Activated T-cell treated with anti-CD3 and anti-CD28 coated beads, Interleukin-2, amount 50 U/mL, for 4 hours (primary cell): Measurements from ENCODE around the gene HMCN2. TPM values are rescaled to one million over a fixed set of nuclear protein-coding genes. Genes with fewer than 3 reads are reported as not detected.

Experiments
- ATAC-seq, 2 donors: fragments of 200-7000 bp; cut with Tn5 transposase; one replicate each; pipeline ENCODE4 v1.10.0; 2021
- DNase-seq: peaks from one replicate; pipeline ENCODE4 v3.0.0-alpha.2; 2020
- H3K27me3 Mint-ChIP-seq: one replicate; pipeline ENCODE4 v1.8.0; 2021; ENCODE audit warnings: low read depth, mixed read lengths
- H3K36me3 Mint-ChIP-seq: one replicate; pipeline ENCODE4 v1.8.0; 2022; ENCODE audit warnings: mixed read lengths; ENCODE audit not compliant: insufficient read depth
- H3K4me1 Mint-ChIP-seq: one replicate; pipeline ENCODE4 v1.8.0; 2021; ENCODE audit warnings: low read depth, mixed read lengths
- H3K4me3 Mint-ChIP-seq: one replicate; pipeline ENCODE4 v1.8.0; 2021; ENCODE audit warnings: mild to moderate bottlenecking, moderate library complexity, mixed read lengths
- H3K9me3 Mint-ChIP-seq: one replicate; pipeline ENCODE4 v1.8.0; 2021; ENCODE audit warnings: mixed read lengths
- total RNA-seq, 3 donors: library from RNA; stranded (reverse); gene quantifications; one replicate each; pipeline ENCODE4 v1.2.1, GENCODE V29; 2021

The HMCN2 gene
- total RNA-seq, 3 donors from 2014 or later: 0.03 to 0.05 TPM; not detected in 1

DNA sequence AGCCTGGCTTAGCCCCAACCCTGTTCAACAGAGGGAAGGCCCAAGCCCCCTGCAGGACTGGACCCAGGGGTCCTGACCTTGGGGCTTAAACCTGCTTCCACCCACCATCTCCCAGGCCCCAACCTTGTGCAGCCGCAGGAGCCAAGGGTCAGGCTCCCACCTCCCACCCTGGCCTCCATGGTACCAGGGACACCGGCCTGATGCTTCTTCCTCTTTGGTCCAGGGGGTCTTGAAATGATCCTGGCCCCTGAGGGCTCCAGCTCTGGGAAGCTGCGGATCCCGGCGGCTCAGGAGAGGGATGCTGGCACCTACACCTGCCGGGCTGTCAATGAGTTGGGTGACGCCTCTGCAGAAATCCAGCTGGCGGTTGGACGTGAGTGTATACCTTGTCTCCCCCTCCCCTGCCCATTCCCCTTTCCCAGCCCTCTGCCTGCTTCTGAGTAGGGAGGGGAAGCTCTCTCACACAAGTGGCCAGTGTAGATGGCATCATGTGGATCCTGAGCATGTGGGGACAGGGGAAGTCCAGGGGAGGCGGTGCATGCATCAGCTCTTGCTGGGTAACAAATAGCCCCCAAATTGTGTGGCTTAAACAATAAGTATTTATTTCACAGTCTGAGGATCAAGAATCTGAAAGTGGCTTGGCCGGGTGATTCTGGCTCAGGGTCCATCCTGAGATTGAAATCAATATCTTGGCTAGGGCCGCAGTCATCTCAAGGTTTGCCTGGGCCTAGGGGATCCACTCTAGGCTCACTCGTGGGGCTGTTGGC lies 44.3 kb downstream of the HMCN2 start:
- DNase-seq (no peak), ATAC-seq (no peak)
- Mint-ChIP-seq H3K9me3 (no peaks in the 10 kb centered on the region), H3K4me1 (no peaks in the 10 kb centered on the region), H3K4me3 (no peak overlapping the region), H3K36me3 (no peaks in the 10 kb centered on the region), H3K27me3 (peaks cover 12% of the 10 kb centered on the region)

DNA sequence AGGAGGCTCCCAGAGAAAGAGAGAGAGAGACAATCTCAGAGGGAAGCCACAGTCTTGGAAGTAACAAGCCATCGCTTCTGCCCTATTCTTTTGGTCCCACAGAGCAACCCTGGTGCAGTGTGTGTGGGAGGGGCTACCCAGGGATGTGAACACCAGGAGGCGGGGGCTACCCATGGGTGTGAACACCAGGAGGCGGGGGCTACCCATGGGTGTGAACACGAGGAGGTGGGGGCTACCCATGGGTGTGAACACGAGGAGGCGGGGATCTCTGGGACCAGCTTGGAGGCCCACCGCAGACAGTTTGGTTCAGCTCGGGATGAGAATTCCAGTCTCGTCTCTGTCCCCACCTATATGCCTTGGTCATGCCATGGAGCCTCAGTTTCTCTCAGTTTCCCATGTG lies 44.9 kb downstream of the HMCN2 start:
- no peak overlapping the region for H3K4me3 Mint-ChIP-seq
- no peak for ATAC-seq

GRCh38 chr9:130311003-130311402 lies 45.4 kb downstream of the HMCN2 start:
- Mint-ChIP-seq H3K36me3 (no peaks in the 10 kb centered on the region), H3K27me3 (peaks cover 12% of the 10 kb centered on the region), H3K9me3 (no peaks in the 10 kb centered on the region), H3K4me3 (no peak overlapping the region), H3K4me1 (peaks cover 2% of the 10 kb centered on the region)
- ATAC-seq (no peak), DNase-seq (no peak)

More for the DNA sequence above, 44.9 kb downstream of the HMCN2 start:
- Mint-ChIP-seq H3K36me3 (no peaks in the 10 kb centered on the region), H3K9me3 (no peaks in the 10 kb centered on the region), H3K4me1 (no peaks in the 10 kb centered on the region), H3K27me3 (peaks cover 9% of the 10 kb centered on the region)
- no peak for DNase-seq

DNA sequence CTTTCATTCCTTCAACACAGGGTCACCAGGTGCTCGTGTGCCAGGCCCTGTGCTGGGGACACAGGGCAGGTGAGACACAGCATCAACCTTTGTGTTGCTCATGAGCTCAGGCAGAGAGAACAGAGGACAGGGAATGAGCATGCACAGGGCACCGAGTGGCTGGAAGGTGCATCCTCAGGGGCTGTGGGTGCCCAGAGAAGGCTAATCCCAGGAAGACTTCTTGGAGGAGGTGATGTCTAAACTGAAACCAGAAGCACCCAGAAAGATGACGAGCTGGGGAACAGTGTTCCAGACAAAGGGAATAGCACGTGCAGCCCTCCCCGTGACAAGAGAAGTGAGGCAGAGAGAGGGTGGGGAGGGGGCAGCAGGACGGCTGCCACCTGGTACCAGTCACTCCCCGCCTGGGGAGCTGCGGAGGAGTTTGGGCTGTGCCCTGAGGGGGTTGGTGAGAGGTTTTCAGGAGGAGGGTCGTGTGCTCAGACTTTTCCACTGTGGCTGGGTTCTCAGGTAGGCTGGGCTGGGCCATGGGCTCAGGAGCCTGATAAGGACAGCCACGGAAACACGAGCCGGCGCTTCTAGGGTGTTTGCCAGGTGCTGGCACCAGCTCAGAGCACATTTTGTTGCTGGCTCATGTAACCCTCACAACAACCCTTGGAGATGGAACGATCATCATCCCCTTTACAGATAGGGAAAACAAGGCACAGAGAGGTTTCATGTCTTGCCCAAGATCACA lies 46.0 kb downstream of the HMCN2 start:
- H3K9me3 Mint-ChIP-seq: no peaks in the 10 kb centered on the region
- H3K4me3 Mint-ChIP-seq: no peak overlapping the region
- peaks cover 14% of the 10 kb centered on the region for H3K27me3 Mint-ChIP-seq
- ATAC-seq: no peak
- H3K4me1 Mint-ChIP-seq: peaks cover 2% of the 10 kb centered on the region
- H3K36me3 Mint-ChIP-seq: no peaks in the 10 kb centered on the region
- DNase-seq: no peak

DNA sequence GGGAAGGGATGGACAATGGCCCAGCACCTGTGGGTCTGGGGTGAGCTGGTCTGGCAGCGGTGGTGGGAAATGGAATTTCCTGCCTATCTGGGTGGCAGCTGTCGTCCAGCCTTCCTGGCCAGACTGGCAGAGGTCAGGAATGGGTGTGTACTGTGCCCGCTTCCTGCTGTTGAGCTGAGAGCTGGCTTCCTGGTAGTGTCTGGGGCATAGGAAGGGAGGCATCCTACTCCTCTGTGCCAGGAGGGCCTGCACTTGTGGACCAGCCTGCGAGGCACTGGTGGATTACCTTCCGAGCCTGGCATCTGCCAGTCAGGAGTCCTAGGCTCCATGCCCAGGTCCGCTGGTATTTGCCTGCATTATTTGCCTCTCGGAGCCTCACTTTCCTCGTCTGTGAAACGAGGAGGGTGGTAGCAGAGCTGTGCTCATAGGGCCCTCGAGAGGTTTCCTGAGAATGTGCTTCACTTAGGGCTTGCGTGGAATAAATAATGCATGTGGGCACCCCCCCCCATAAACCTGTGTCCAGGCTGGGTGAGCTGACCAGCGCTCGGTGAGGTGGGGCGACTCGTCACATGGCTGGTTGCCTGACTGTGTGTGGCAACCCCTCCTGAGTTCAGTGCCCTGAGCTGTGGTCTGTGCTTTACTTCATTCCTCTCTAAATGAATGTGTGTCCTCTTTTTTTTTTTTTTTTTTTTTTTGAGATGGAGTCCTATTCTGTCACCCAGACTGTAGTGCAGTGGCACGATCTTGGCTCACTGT lies 47.7 kb downstream of the HMCN2 start:
- H3K4me3 Mint-ChIP-seq: no peak overlapping the region
- H3K27me3 Mint-ChIP-seq: peaks cover 16% of the 10 kb centered on the region
- peaks cover 2% of the 10 kb centered on the region for H3K4me1 Mint-ChIP-seq
- no peaks in the 10 kb centered on the region for H3K36me3 Mint-ChIP-seq
- H3K9me3 Mint-ChIP-seq: no peaks in the 10 kb centered on the region
- ATAC-seq (no peak), DNase-seq (no peak)

- DNase-seq (no peak), ATAC-seq (no peak)
- Mint-ChIP-seq H3K9me3 (no peaks in the 10 kb centered on the region), H3K27me3 (peaks cover 25% of the 10 kb centered on the region), H3K4me3 (no peak overlapping the region), H3K4me1 (peaks cover 2% of the 10 kb centered on the region), H3K36me3 (no peaks in the 10 kb centered on the region)
Observed at GRCh38 chr9:130315446-130316226, 50.1 kb downstream of the HMCN2 start.

DNA sequence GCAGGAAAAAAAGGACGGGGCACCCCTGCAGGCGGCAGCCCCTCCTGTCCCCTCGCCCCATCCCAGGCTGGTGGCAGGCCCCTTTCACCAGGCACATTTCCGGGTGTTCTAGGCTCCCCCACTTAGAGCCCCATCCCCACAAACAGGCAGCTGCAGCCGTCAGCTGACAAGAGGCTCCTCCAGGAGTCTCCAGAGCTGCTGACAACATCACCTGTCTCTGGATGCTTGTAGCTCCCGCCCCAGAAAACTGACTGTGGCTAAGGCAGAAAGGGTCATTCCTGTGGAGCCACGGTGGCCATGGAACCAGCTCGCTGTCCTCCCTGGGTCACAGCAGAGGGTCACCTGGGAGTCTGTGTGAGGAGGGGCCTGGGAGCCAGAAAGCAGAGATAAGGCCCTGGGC lies 50.9 kb downstream of the HMCN2 start:
- no peaks in the 10 kb centered on the region for H3K9me3 Mint-ChIP-seq
- no peak for ATAC-seq
- H3K4me1 Mint-ChIP-seq: peaks cover 2% of the 10 kb centered on the region
- H3K36me3 Mint-ChIP-seq: no peaks in the 10 kb centered on the region
- H3K27me3 Mint-ChIP-seq: peaks cover 33% of the 10 kb centered on the region
- no peak for DNase-seq
- no peak overlapping the region for H3K4me3 Mint-ChIP-seq

DNA sequence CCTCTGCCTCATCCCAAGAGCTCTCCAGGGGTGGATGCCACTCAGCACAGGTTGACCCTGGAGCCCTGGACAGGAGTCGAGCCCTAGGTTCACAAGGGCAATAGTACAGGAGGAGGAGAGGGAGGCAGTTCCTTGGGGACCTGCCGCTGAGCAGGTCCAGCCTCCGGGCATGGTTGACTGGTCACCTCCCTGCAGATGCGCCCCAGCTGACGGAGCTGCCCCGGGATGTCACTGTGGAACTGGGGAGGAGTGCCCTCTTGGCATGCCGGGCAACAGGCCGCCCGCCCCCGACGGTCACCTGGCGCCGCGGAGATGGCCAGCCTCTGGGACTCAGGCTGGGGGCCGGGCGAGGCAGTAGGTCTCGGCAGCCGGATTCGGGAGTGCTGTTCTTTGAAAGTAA lies 53.7 kb downstream of the HMCN2 start:
- Mint-ChIP-seq H3K36me3 (no peaks in the 10 kb centered on the region), H3K27me3 (peaks cover 54% of the 10 kb centered on the region), H3K9me3 (no peaks in the 10 kb centered on the region), H3K4me1 (peaks cover 2% of the 10 kb centered on the region), H3K4me3 (no peak overlapping the region)
- no peak for ATAC-seq
- no peak for DNase-seq

DNA sequence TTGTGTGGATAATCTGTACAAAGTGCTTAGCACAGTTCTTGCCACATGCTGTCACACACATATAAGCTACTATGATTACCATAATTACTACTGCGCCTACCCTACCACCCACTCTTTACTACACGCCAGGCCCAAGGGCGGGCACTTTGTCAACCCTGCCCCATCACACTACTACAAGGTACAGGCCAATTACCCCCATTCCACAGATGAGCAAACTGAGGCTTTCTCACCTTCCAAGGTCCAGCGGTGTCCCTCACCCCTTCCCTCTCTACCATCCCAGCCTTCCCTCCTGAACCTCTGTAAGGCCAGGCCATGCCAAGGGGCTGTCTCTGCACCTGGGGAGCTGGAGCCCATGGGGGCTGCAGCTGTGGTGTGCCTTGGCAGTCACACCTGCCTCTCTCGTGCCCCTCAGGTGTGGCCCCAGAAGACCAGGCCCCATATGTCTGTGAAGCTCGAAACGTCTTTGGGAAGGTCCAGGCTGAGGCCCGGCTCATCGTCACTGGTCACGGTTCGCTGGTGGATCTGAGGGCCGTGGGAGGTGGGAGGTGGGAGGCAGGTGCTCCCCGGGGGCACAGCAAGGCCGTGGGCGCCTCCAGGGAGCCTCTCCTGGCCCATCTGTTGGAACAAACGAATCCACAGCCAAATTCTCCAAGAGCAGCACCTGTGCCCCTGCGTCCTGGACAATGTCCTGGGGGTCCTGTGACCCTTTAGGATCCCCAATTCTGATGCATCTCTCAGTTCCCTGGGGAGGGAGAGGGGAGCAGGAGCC lies 54.6 kb downstream of the HMCN2 start:
- ATAC-seq (no peak), DNase-seq (no peak)
- Mint-ChIP-seq H3K9me3 (no peaks in the 10 kb centered on the region), H3K27me3 (peaks cover 59% of the 10 kb centered on the region), H3K4me1 (peaks cover 2% of the 10 kb centered on the region), H3K4me3 (no peak overlapping the region), H3K36me3 (no peaks in the 10 kb centered on the region)

DNA sequence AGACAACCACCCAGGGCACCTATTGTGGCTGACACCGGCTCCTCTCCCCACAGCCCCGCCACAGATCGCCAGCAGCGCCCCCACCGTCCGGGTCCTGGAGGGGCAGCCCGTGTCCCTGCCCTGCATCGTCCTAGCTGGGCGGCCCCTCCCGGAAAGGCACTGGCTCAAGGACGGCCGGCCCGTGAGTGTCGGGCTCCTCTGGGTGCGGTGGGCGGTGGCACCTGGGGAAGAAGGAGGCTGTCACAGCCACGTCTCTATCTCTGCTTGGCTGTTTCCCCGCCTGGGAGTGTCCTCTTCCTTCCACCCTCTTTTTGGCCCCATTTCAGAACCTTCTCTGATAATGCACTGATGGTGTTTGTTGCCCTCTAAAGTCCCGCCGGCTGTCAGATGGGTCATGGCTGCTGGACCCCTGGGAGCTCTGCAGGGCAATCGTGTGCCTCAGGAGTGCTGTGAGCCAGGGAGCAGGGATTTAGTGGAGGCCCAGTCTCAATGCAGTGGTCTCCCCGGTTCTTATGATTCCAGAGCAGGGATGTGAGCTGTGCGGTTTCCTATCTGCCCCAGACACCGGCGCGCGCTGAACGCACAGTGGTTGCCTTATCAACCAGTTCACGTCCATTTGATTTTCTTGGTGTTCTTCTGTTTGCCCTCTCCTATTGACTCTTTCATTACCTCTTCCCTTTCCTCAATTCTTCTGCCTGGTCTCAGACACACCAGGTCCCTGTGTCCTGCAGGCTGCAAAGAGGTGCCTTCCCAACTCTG lies 55.3 kb downstream of the HMCN2 start:
- Mint-ChIP-seq H3K27me3 (peaks cover 64% of the 10 kb centered on the region), H3K9me3 (no peaks in the 10 kb centered on the region), H3K36me3 (no peaks in the 10 kb centered on the region), H3K4me3 (no peak overlapping the region), H3K4me1 (peaks cover 2% of the 10 kb centered on the region)
- ATAC-seq: no peak
- no peak for DNase-seq

DNA sequence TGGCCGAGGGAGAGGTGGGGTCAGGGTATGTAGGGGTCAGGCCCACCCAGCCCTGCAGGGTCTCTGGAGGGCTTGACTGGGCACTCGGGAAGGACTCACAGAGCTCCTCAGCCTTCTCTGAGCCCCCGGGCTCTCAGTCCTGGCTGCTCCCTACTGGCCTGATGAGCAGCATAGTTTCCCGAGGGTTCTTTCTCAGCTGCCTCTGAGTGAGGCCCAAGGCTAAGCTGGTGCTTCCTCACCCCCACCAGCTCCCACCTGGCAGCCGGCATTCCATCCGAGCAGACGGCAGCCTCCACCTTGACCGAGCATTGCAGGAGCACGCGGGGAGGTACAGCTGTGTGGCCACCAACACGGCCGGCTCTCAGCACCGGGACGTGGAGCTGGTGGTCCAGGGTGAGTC lies 56.0 kb downstream of the HMCN2 start:
- no peak for DNase-seq
- Mint-ChIP-seq H3K36me3 (no peaks in the 10 kb centered on the region), H3K4me3 (no peak overlapping the region), H3K4me1 (no peaks in the 10 kb centered on the region), H3K27me3 (peaks cover 66% of the 10 kb centered on the region), H3K9me3 (no peaks in the 10 kb centered on the region)
- no peak for ATAC-seq

DNA sequence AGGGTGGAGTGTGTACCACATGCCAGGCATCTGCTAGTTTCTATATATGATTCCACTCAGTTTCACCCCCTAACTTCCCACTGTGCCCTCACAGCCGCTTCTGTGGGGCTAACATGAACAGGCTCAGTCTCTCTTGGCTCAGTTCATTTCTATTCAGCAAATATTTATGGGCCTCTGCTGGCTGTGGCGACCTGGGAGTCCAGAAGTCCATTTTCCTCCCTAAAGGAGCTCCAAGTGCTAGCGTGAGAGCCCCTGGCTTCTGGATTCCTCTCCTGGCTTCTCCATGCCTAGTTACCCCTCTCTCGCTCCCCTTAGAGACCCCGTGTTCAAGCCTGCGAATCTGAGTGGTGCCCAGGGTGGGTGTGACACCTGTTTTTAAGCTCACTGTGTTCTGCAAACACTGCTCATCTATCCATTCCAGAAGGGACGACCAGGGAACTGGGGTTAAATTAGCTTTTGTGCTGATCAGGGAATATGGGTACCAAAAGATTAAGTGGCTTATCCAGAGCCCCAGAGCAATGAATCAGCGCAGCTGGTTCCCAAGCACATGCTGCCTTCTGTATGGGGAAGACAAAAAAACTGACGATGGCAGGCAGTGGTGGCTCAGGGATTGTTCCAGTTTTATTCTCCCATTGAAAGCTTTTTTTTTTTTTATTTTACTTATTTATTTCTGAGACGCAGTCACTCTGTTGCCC lies 57.6 kb downstream of the HMCN2 start:
- H3K36me3 Mint-ChIP-seq: no peaks in the 10 kb centered on the region
- peaks cover 66% of the 10 kb centered on the region for H3K27me3 Mint-ChIP-seq
- no peaks in the 10 kb centered on the region for H3K9me3 Mint-ChIP-seq

More for the DNA sequence above, 57.6 kb downstream of the HMCN2 start:
- ATAC-seq (no peak), DNase-seq (no peak)
- Mint-ChIP-seq H3K4me3 (no peak overlapping the region), H3K4me1 (no peaks in the 10 kb centered on the region)
